NCI-H82 (cell line): ENCODE results near the gene GLRA1.
"Not testable (repeated sequence)": the region's sequence is repeated elsewhere in the genome, so short reads cannot be mapped to it uniquely, and the experiment has no call there.

Experiments
- DNase-seq: peaks from one replicate; lab custom pipeline; 2025; lab: John Stamatoyannopoulos, UW

Gene GLRA1

GRCh38 chr5:151881621-151882225 is 42.9 kb downstream of the GLRA1 start:
- DNase-seq = no peak

DNA sequence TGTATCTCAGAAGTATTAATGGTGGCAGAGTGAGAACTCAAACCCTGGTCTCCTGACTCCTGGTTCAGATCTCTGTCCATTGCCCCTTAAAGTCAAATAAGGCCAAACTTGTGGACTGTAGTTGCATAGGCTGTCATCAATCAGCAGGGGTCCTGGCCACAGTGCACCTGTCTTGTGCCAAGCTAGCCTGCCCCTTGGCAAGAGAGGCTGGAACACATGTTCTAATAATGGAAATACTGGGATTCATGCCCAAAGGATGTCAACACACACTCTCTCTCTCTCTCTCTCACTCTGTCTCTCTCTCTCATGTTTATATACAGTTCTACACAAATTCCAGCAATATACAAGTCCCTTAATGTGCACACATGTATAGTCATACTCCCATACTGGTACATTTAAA is 44.3 kb downstream of the GLRA1 start:
- DNase-seq = no peak

DNA sequence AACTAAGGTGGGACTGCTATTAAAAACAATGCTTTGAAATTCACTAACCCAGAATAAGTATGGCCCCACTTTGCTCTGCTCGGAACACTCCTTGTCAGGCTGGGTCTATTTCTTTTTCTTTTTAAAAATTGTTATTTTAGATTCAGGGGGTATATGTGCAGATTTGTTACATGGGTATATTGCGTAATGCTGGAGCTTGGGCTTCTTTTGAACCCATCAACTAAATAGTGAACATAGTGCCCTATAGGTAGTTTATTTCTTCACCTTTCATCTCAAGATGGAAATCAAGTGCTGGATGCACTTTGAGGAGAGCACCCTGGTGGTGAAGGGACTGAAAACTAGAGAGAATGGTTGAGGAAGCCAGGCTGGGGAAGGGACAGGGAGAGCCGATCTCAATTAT is 51.0 kb downstream of the GLRA1 start:
- DNase-seq = no peak

DNA sequence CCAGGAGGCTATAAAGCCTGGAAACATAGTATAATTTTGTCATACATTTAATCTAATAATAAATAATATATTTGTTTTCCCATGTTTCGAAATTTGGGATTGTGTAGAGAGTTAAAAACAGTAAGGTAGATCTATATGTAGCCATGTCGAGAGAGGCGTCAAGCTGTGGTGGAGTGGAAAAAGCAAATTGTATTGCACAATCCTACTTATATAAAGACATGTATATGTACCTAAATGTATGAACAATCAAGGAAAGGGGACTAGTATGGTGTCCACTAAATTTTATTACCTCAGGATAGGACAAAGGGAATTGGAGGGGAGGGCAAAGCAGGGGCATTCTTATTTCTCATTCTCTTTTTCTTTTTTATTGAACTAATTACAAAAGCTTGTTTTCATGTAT is 52.0 kb downstream of the GLRA1 start:
- no peak for DNase-seq

DNA sequence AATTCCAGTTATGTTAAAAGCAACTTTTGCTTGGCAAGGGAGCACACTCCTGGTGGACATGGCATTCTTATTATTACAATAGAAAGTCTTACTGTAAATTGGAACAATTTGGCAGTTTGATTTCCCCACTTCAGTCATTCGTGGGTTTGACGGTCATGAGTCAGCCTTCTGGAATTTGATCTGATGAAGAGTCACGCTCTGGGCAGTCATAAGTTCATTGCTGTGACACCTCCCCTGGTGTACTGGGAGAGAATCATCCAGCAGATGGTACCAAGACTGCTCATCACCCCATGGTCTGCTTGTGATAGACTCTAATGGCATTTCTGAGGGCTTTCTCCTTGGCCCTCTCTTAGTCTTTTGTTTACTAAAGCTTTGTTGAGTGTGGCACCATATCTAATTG is 53.8 kb downstream of the GLRA1 start:
- peak; percentile 61 for DNase-seq

DNA sequence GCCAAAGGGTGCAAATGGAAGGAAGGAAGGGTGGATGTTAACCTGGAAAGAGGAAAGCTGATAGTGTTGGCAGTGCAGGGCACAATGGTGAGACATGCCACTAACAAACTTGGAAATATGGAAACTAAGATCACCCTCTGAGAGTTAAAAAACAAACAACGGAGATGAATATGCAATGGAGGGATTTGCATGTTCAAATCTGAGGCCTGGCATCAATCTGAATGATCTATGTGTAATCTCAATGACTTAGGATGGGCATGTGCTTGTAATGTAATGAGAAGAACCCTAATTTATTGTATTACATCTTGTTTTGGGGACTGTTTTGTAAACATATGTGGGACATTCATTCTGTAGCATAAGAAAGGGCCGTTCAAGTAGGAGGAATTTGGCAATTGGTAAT is 54.4 kb downstream of the GLRA1 start:
- no peak for DNase-seq

DNA sequence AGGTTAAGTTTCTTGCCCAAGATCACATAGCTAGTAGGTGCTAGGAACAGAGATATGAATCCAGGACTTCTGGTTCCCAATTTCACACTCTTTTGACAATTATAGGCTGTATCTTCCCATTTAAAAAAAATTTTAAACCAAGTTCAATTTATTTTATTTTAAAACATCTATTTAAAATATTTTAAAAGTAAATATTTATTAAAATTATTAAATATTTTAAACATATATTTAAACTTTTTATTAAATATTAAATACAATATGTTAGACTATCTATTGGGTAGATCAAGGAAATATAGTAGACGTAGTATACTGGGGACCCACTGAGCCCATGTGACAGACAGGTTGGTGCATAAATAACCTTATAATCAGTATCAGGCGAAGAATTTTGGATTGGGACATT is 54.8 kb downstream of the GLRA1 start:
- DNase-seq = no peak

GRCh38 chr5:151868451-151868850 is 56.2 kb downstream of the GLRA1 start:
- DNase-seq = no peak

DNA sequence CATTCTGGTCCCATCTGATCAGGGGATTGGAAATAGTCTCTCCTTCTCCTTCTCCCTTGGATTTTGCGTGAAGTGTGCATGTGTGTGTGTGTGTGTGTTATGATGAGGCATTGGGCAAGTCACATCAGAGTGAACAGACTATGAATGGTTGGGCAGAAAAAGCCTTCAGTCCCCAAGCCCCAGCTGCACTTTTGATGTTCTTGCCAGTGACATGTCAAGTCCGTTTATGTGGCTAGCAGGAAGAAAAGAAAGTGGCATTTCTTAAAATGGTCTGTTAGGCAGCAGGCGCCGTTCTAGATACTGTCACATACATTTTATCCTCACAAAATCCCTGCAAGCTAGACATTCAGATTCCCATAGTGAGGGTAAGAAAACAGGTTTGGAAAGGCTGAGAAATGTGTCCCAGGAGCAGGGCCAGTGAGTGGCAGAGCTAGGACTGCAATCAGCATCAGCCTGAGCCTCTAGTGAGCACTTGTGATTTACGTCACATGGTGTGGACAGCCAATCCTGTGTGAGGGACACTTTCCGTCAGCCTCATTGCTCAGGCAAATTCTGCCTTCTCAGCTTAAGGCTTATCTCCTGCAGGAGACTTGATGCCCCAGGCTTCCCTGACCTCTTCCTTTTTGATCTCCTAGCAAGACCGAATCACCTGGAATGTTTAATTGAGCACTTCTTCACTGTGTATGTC is 60.4 kb downstream of the GLRA1 start:
- no peak for DNase-seq

DNA sequence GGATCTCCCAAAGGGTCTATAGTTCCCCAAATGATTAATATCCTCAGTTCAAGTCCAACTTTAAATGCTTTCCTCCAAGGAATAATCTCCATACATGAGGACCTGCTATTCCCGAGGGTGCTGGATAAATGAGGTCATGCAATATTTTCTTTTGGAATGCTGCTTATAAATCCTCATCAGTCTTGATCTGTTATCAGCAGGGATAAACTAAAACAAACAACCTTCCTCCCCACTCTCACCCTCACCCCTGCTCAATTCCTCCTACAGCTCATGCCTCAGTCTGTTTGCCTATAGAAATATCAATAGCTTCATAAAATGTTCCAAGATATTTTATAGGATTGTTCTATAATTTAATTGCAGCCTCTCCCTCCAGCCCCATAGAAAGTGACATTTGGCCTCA is 61.1 kb downstream of the GLRA1 start:
- DNase-seq = no peak

DNA sequence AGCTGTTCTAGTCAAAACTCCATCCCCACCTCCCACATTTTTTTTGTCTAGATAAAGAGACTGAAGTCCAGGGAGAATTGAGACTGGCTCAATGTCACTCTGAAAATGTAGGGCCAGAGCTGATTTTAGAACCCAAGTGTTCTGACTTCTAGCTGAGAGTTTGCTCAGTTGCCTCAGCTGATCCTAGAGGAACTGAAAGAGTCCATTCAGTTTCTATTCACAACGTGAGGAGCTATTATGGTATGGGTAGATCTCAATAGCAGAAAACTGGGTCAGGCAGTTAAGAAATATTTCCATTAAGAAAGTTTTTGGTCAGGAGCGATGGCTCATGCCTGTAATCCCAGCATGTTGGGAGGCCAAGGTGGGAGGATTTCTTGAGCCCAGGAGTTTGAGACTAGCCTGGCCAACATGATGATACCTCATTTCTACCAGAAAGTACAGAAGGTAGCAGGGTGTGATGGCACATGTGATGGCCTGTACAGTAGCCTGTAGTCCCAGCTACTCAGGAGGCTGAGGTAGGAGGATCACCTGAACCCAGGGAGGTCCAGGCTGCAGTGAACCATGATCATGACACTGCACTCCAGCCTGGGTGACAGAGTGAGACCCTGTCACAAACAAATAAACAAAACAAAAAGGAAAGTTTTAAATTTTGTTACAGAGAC is 61.7 kb downstream of the GLRA1 start:
- no peak for DNase-seq

GRCh38 chr5:151860867-151861266 is 63.8 kb downstream of the GLRA1 start:
- DNase-seq = not testable (repeated sequence)

DNA sequence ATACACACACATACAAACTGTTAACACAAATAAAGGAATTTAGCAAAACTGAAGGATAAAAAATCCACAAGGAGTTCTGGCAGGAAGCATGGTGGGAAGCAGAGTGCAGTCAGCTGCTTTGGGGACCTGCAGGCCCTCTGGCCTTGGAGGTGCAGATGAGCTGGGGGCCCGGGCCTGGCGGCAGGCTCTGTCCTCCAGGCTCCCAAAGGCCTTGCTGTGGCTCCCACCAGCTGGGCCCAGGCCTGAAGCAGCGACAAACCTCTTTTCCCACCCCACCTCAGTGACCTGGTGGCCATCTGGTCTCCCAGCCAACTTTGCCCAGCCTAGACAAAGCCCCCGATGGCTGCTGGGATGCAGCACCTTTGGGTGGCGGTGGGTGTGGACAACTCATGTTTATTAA is 67.8 kb downstream of the GLRA1 start:
- DNase-seq = no peak

DNA sequence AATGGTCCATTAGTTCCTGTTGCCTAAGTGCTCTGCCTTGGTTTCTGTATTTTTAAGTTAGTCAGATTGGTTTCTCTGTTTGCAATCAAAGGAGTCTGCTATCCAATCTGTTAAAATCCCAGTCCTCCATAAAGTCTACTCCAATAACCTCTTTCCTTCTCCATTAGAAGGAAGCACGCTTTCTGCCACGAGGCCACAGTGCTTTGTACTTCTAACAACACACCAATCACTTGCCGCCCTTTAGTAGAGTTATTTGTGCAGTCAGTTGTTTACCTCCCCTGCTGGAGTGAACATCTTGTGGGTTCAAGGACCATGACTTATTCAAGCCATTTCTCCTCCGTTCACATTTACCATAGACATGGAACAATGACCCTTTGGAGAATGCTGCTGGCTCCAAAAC is 69.0 kb downstream of the GLRA1 start:
- DNase-seq = no peak

GRCh38 chr5:151847871-151848270 is 76.8 kb downstream of the GLRA1 start:
- no peak for DNase-seq

DNA sequence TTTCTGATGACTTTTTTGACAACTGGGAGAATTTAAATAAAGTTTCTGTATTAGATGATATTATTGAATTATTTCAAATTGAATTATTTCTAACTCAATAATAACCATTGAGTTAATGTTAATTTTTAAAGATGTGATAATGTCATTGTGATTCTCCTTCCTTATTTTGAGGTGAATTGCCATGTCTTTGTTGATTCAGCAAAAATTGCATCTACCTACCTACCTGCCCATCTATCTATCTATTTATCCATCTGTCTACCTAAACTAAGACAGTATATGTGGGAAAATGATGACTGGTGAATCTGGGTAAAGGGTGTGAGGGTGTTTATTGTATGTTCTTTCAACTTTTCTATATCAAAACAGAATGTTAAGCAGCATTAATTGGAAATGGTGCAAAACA is 77.9 kb downstream of the GLRA1 start:
- no peak for DNase-seq

- DNase-seq = not testable (repeated sequence)
Measured at GRCh38 chr5:151832843-151833242, 91.8 kb downstream of the GLRA1 start.

GRCh38 chr5:151829370-151829769 is 95.3 kb downstream of the GLRA1 start:
- DNase-seq = no peak

GRCh38 chr5:151825445-151825844 is 99.2 kb downstream of the GLRA1 start:
- DNase-seq = peak; percentile 84

- no peak for DNase-seq
Measured at GRCh38 chr5:151822141-151822540, 102.5 kb downstream of the GLRA1 start.

DNA sequence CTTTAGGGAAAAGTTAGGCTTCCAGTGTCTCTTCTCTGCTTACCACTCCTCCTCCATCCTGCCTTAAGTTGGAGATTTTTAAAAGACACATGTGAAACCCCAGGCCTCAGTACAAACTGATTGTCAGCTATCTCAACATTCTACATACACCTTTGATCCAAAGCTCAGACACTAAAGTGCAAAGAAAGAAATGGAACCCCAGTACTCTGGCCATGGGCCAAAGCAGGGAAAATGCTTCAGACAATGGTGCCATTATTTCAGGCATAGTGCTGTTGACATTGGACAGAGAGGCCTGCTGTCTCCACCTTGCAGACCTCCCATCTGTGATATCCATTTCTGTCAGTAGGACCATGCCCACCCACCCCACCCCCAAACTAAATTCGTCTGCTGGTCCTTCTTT is 103.7 kb downstream of the GLRA1 start:
- no peak for DNase-seq

- DNase-seq = no peak
Measured at GRCh38 chr5:151820271-151820670, 104.4 kb downstream of the GLRA1 start.

- DNase-seq = no peak
Measured at GRCh38 chr5:151819830-151820229, 104.8 kb downstream of the GLRA1 start.

DNA sequence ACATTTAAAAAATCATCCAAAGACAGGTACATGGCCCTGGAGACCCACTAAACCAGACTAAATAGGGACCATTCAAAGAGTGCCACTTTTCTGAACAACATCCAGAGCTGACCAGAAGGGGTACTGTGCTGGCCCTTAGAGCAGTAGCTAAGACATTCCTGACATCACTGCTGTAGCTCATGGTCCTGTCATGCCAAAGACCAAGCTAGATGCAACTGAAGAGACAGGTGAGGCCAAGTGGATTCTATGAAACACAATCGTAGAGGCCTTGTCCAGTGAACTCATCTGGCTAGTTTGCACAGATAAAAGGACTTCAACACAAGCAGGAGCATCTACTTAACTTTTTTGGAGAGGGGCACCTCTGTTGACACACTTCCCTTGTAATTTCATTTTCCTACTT is 109.6 kb downstream of the GLRA1 start:
- no peak for DNase-seq
